Stimulated activated CD4-positive, alpha-beta T cell treated with anti-CD3 and anti-CD28 coated beads, Interleukin-1b, Interleukin-23, amount 100 ng/mL, for 1 hour (primary cell): ENCODE data around the gene DCHS1.
"Not testable (repeated sequence)": the region's sequence is repeated elsewhere in the genome, so short reads cannot be mapped to it uniquely, and the experiment has no call there.

Experiments
- DNase-seq, 2 donors: peaks; one replicate each; pipeline ENCODE4 v3.0.0-alpha.2; 2020; ENCODE audit warnings: low read depth in 2 of 2

Gene DCHS1, protein sequence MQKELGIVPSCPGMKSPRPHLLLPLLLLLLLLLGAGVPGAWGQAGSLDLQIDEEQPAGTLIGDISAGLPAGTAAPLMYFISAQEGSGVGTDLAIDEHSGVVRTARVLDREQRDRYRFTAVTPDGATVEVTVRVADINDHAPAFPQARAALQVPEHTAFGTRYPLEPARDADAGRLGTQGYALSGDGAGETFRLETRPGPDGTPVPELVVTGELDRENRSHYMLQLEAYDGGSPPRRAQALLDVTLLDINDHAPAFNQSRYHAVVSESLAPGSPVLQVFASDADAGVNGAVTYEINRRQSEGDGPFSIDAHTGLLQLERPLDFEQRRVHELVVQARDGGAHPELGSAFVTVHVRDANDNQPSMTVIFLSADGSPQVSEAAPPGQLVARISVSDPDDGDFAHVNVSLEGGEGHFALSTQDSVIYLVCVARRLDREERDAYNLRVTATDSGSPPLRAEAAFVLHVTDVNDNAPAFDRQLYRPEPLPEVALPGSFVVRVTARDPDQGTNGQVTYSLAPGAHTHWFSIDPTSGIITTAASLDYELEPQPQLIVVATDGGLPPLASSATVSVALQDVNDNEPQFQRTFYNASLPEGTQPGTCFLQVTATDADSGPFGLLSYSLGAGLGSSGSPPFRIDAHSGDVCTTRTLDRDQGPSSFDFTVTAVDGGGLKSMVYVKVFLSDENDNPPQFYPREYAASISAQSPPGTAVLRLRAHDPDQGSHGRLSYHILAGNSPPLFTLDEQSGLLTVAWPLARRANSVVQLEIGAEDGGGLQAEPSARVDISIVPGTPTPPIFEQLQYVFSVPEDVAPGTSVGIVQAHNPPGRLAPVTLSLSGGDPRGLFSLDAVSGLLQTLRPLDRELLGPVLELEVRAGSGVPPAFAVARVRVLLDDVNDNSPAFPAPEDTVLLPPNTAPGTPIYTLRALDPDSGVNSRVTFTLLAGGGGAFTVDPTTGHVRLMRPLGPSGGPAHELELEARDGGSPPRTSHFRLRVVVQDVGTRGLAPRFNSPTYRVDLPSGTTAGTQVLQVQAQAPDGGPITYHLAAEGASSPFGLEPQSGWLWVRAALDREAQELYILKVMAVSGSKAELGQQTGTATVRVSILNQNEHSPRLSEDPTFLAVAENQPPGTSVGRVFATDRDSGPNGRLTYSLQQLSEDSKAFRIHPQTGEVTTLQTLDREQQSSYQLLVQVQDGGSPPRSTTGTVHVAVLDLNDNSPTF (N-terminal part only)

DNA sequence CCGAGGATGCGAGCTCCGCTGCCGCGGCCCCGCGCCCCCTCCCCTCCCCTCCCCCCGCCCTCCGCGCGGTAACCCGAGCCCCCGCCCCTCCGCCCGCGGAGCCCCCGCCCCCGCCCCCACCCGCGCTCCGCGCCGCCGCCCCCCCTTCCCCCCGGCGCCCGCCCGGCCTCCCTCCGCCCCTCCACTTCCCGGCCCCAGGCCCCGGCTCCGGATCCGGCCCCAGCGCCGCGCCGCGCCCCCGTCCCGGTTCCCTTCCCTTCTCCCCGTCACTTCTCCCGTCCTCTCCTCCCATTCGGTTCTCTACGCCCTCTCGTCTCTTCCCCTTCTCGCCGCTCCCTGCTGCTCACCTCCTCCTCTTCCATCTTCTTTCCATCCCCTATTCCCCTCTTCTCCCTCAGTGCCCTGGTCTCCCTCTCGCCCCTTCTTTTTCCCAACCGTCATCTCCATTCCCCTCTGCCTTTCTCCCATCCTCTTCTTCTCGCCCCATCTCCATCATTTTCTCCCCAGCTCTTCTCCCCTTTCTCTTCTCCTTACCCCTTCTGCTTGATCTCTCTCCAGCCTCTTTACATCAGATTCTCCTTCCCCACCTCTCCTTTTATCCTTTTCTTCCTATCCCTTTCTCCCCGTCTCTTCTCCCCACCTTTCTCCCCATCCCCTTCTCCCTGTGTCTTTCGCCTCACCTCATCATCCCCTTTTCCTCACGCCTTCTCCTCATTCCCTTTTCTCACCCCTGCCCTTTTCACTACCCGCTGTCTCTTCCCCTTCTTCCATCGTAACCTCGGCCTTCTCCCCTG, at the start of gene DCHS1:
DCHS1 (minus strand) TSS at position 20 of the 794 bp plus-strand sequence. CDS start 14,196 bp downstream, outside the sequence.
- DNase-seq: no peak

DNA sequence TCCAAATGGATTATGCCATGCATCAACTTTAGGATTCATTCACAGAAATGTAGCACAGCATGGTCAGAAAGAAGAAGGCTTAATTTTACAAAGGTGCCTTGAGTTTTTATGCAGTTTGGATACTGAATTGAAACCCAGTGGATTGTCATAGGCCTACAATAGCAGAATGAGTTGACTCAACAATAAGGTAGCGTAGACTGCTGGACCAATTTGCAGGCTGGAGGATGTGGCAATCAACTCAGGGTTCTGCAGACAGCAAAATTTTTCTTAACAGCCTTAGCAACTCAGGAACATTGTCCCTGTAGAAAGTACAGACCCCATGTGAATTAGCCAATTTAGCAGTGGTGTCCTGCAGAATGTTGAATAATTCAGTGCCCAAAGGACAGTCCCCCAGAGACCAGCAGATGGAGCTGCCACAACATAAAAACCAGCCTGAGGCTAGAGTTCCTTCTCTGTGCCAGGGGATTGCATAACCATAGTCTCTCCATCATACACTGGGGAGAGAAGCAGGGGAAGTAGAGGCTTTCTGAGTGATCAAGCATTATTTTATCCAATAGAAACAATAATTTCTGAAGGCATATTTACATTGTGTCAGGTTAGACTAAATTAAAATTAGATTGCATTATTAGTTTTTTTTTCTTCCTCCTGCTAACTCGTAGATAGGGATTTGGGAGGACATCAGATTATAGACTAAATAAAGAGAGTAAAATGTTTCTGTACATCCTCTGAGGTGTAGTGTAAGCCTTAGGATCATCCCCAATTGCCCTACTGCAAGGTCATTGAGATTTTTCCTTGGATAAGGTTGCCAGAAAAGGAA, 47.8 kb upstream of the DCHS1 start:
- DNase-seq: no peak

DNA sequence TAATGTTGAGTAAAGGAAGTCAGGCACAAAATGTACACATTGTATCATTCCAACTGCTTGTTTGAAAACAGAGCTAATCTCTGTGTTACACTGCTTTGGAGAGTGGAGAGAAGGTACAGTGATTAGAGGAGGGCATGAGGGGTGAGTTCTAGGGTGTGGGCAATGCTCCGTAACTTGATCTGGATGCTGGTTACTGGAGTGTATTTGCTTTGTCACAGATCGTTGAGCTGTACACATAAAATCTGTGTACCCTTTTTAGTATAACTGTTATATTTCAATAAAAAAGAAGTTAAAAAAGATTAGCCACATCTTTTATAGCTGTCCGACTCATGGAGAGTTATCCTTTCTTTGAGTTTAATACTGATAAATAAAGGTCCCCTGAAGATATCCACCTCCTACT, 46.3 kb upstream of the DCHS1 start:
- not testable (repeated sequence) for DNase-seq

DNA sequence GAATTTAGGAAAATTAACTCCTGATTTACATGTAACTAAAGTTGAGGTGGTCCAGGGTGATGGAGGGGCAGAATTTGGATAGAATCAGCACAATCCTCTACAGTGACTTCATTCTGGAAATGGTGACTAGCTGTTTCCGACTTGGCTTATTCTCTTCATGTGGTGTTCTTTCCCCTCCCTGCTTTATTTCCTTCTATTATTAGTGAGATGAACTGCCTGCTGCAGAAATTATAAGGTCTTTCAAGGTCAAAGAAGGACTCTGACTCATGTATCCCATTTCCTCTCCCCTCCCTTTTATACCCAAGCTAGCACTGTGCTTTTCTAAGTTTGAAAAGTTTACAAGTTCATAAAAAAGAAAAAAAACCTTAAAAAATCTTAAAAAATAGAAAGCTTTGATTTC, 39.8 kb upstream of the DCHS1 start:
- no peak for DNase-seq

DNA sequence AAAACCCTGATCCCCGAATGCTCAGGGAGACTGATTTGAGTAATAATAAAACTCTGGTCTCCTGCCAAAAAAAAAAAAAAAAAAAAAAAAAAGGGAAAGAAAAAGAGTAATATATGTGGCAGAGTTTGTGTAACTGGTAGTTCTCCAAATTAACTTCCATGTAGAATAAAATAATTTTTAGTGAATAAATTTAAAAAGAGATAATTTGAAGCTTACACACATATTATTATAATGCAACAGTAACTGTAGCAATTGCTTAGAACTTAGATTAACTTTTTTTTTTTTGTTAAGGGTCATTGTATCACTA, 38.6 kb upstream of the DCHS1 start:
- no peak for DNase-seq

DNA sequence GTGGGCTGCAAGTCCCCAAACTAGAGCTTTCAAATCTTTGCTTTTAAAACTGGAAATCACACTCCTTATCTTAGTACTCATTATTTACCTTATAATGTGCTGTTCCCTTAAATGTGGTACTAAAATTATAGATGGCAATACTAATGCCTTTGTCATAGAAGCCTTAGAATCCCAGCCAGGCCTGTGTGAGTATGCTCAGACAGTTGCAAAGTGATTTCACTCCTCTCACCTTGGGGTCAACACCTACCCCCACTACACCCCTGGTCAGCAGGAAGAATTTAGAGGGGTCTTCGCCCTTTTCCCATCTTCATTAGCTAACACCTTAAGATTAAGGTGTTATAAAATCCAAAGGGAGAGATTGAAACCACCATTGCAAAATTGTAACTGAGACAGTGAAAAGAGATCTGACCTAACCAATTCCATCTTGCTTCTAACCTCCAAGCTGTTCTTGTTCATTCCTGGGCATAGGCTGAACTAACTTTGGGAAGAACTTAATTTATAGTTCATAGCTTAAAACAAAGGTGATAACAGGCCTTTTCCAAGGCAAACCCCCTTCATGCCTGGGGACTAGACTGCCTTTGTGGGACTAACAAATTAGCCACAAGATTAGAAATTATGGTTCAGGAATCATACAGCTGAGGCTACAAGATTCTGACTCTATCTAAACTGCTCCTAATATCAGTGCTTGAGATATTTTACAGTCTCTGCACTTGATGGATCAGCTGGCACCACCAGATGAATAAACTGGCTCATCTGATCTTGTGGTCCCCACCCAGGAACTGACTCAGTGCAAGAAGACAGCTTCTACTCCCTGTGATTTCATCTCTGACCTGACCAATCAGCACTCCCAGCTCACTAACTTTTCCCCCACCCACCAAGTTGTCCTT, 38.0 kb upstream of the DCHS1 start:
- DNase-seq: peak in 1 of 2 donors; percentile 7

DNA sequence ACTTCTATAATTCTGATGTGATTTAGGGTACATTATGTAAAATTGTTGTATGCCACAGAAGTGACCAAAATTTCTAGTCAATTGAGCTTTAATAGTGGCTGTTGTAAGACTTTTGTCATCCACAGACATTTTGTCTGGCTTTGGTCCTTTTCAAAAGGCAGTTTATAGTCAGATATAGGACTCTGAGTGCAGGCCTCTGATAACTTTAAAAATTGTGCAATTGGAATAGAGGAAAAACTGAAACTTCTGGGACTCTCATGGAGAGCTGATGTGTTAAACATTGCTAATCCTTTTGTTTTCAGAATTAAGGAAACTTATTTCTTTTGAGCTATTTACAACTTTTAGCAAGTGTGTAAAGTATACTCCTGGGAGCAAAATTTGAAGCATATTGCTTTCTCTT, 36.5 kb upstream of the DCHS1 start:
- DNase-seq: no peak

DNA sequence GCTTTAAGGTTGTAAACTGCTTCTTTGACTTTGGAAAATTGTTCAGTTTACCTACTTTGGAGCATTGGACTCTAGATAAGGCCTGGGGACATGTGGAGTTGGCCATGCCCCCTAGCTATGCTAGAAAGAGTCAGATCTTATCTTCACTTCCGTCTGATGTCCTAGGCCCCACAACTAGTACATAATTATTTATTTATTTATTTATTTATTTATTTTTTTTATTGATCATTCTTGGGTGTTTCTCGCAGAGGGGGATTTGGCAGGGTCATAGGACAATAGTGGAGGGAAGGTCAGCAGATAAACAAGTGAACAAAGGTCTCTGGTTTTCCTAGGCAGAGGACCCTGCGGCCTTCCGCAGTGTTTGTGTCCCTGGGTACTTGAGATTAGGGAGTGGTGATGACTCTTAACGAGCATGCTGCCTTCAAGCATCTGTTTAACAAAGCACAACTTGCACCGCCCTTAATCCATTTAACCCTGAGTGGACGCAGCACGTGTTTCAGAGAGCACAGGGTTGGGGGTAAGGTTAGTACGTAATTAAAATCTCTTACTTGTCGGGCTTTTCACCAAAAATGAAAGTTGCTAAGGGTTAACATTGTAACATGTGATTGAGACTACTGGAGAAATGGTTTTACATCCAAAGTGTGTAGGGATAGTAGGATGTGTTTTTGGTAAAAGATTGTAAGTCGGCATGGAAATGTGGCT, 35.0 kb upstream of the DCHS1 start:
- not testable (repeated sequence) for DNase-seq

DNA sequence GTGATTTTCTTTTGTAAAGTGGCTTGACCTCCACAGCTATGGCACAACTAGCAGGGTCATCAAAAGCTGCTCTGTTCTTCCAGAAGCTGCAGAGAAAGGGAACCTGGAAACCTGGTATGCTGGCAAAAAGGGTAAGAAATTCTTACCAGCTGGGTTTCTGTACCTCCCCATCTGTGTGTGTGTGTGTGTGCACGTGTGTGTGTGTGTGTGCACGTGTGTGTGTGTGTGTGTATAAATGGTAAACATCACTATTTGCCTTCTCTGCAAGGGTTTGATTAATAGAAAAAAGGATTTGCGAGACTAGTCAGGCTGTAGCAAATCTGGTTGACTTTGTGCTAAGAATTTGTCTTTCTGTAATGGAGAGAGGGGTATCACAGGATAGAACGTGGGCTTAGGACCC, 32.3 kb upstream of the DCHS1 start:
- DNase-seq: no peak

DNA sequence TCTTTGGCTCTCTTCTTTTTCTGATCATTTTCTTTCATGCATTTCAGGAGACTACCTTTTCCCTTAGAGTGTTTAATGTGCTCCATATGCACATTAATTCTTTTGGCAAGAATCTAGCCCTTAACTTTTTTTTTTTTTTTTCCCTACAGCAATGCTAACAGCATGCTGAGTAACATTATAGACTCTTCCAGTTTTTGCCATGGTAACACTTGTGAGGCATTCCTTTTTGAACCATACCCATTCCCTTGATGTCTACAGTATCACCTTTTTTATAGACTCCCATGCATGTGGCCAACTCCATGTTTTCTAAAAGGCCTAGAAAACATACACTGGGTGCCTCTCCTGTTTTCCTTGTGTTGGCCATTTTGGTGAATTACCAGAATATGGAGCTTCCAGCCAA, 30.4 kb upstream of the DCHS1 start:
- no peak for DNase-seq

DNA sequence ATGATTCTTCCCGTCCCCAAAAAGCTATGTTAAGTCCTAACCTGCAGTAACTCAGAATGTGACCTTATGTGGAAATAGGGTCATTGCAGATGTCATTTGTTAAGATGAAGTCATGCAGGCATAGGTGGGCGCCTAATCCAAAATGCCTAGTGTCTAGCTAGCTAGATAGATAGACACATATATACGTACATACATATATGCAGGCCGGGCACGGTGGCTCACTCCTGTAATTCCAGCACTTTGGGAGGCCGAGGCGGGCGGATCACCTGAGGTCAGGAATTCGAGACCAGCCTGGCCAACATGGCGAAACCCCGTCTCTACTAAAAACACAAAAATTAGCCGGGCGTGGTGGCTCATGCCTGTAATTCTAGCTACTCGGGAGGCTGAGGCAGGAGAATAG, 28.5 kb upstream of the DCHS1 start:
- DNase-seq: not testable (repeated sequence)

DNA sequence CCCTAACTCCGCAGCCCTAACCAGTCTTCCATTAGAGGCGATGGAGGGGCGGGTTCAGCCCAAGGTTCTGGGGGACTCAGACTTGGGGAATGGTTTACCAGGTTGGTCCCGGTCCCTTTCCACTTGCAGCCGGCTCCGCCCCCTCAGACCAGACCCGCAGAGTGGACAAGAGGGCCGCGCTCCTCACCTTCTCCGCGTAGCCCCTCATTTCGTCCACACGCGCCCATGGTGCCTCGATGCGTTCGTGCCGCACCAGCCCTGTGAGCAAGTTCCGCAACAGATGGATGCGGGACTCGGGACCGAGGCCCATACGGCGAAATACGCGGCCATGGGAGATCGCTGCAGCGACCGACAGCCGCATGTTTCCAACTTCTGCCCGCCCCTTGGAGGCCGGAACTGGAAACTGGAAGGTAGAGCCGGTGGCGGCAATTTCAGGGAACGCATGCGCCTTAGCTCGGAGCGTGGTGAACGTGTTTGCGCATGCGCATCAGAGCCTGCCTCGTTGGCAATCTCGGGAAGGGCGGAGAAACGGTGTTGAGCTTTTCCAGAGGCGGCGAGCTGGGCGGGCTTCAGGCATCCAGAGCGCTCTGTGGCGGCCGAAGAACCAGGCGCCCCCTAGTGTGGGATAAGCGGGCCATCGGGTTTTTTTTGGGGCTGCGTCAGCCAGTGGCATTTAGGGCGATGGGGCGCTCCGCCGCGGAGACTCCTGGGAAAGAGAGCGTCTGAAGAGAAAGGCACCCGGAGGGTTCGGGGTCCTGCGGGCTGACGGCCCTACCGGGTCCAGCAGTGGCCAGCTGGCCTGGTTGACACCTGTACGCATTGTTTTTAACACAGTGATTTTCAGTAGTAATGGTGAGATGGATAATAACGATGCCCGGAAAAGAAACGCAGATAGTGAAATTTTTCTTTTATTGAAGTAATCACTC, 27.6 kb upstream of the DCHS1 start, which contains the start of gene MRPL17:
MRPL17 (minus strand) TSS at position 405 of the 926 bp plus-strand sequence; CDS start at position 361, 44 bp downstream.
- DNase-seq: peak; percentile 95 to 98

DNA sequence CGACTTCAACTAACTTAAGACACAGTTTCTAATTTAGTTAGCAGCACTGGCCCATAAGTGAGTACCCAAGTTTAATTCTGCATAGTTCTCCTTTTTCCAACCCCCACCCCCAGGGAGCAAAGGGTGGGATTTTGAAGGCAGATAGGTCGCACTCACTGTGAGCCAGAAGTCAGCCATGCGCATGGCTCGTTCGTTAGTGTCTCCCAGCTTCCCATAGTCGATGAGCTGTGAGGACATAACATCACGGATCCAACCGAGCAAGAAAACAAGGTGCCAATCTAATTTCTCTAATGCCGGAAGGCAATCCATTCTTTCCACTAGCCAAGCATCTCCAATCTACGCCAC, 27.0 kb upstream of the DCHS1 start:
- no peak for DNase-seq

DNA sequence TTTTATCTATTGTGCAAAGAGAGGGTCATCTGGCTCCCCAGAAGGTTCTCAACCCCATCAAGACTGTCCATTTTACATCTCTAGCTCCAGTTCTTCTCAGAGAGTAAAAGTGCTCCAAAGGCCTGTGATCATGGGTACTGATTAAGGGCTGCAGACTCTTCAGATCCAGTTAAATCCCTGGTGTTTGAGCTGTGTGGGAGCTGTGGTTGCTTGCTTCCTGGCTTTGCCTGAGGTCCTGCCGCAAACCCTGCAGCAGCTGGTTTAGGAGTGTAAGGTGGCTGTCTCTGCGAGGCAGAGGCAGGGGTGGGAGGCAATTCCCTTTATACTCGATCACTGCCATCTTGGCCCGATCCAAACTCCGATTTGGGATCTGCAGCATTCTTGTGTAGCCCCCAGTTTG, 26.3 kb upstream of the DCHS1 start:
- no peak for DNase-seq

DNA sequence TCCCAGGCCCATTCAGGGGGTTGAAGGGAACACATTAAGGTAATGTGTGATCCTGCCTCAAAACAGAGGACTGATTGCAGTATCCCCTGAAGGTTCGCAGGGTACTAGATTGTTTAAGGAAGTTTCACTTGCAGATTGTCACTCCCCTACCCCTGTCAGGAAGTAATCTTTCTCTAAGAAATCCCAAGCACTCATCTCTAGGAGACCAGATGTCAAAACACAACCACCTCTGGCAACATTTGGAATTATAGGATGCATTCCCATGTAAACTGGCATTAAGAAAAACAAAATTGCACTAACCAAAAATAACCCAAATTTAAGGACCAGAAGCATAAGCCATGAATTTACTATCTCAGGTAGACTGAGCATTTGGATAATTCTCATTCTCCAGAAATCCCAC, 25.9 kb upstream of the DCHS1 start:
- DNase-seq: no peak

DNA sequence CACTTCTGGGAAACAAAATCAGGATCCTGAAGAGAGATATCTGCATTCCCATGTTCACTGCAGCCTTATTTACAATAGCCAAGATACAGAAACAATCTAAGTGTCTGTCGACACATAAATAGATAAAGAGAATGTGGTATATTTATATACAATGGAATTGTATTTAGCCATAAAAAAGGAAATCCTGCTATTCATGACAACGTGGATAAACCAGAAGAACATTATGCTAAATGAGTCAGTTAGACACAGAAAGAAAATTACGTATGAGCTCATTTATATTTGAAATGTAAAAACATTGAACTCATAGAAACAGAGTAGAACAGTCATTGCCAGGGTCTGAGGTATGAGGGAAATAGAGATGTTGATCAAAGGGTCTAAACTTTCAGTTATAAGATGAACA, 21.4 kb upstream of the DCHS1 start:
- DNase-seq: no peak

DNA sequence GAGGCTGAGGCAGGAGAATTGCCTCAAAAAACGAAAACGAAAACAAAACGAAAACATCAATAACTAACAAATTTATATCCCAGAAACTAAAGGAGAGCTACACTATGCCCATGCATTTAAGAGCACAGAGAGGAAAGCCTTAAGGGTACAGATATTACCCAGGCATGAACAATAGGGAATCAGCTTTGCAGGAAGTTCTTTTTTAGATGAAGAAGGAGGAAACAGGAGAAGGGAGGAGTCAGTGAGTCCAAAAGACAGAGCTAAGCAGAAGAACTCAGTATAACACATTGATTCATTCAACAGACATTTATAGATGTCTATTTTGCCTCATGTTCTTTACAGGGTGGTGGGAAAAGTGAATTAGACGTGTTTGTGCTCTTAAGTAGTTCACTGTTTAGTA, 19.3 kb upstream of the DCHS1 start:
- DNase-seq: no peak

DNA sequence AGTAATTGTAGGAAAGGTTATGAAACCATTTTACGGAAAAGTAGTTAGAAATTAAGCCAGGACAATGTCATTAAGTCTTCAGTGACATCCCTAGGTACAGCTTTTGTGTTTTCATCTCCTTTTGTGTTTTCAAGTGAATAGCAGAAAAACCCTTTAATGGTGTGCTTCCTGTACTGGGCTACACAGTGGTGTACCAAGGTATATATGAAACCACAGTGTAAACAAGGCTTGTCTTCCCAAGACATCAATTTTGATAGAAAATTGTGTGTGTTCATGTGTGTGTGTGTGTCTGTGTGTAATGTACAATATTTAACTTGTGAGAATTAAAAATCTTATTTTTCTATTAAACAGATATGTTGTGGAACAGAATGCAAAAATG, 18.6 kb upstream of the DCHS1 start:
- DNase-seq: no peak
